ENCODE measurements around the gene RAB34. TPM values are rescaled to one million over a fixed set of nuclear protein-coding genes. Genes with fewer than 3 reads are reported as not detected.
A peak's percentile ranks its signal among the peaks of the same experiment; 100 is the strongest.

Gene RAB34
- polyA plus RNA-seq (2011; rRNA removed) (288 and 328 TPM in 2 replicates), polyA plus RNA-seq (2017; fragmentation: RNase III; extraction: RNeasy Plus Mini Kit Qiagen cat#74134 plus additional on column Dnase treatment) (207 to 212 TPM (median 211 TPM) in 3 replicates), polyA minus RNA-seq (2011; rRNA and poly(A)+ RNA removed) (241 and 290 TPM in 2 replicates)
- 306 and 359 TPM in 2 replicates for polyA plus RNA-seq (2012; cell fraction: cytosol; rRNA removed)
- 404 and 498 TPM in 2 replicates for polyA plus RNA-seq (2012; cell fraction: nucleus; rRNA removed)

GRCh38 chr17:28717578-28718332 lies at the start of gene RAB34:
TSS of gene RAB34 (minus strand) at chr17:28717868. CDS start at chr17:28717266, 602 bp downstream.
- H3K4me2 ChIP-seq, result peak within 1 kb of the TSS; percentile 90
- H3K9me3 ChIP-seq, result no peaks in the 10 kb centered on the region
- H3K27ac ChIP-seq, result peak within 1 kb of the TSS; percentile 96
- POLR2A ChIA-PET, result interaction anchor here (0.6 to 1.1 kb wide), 2 partner anchors 55 to 71 kb away, joined by 3 read pairs; no protein-coding TSS in a partner anchor
- peaks cover 37% of the 10 kb centered on the region for H3K4me1 ChIP-seq
- TF ChIP-seq MAX (IDR thresholded peaks at IDR 0.05) (peak; percentile 78), PHF8 (IDR thresholded peaks at IDR 0.05; ENCODE audit: borderline replicate concordance, low read depth) (peak; percentile 50; the same call in 1 of the 2 replicates), REST (IDR thresholded peaks at IDR 0.05) (no peak), CTCF (IDR thresholded peaks at IDR 0.05) (peak; percentile 55), E2F6 (IDR thresholded peaks at IDR 0.05; ENCODE audit: borderline replicate concordance, low read depth) (peak; percentile 78), SMC3 (IDR thresholded peaks at IDR 0.05) (peak; percentile 22; the same call in 1 of the 3 replicates), USF2 (IDR thresholded peaks at IDR 0.05) (no peak), FOXS1 (CRISPR knock-in tag; IDR thresholded peaks at IDR 0.05) (no peak), CHD2 (IDR thresholded peaks at IDR 0.05; ENCODE audit: low read length, partially characterized antibody) (no peak), KDM5A (IDR thresholded peaks at IDR 0.05) (peak; percentile 41; the same call in 1 of the 2 replicates), JUN (IDR thresholded peaks at IDR 0.05) (peak; percentile 76 to 84; a peak in 3 of 5 replicates), BCL3 (IDR thresholded peaks at IDR 0.05) (peak; percentile 65; the same call in 1 of the 3 replicates), JUNB (IDR thresholded peaks at IDR 0.05) (0 out of 2 replicates have a peak, but pooled peaks have one; percentile 26), FOSL2 (IDR thresholded peaks at IDR 0.05) (0 out of 2 replicates have a peak, but pooled peaks have one; percentile 40), FOSL2 (CRISPR knock-in tag; IDR thresholded peaks at IDR 0.05) (peak; percentile 97), POLR2A (IDR thresholded peaks at IDR 0.05; ENCODE audit: low read length) (peak; percentile 48), HMGXB4 (CRISPR knock-in tag; IDR thresholded peaks at IDR 0.05; ENCODE audit: borderline replicate concordance) (no peak; the same call in 1 of the 2 replicates), HES2 (IDR thresholded peaks at IDR 0.05) (no peak), TFCP2L1 (CRISPR knock-in tag; IDR thresholded peaks at IDR 0.05) (peak; percentile 33; the same call in 1 of the 2 replicates), HOXB13 (CRISPR knock-in tag; IDR thresholded peaks at IDR 0.05; ENCODE audit: low read depth) (no peak), TP53 (CRISPR knock-in tag; IDR thresholded peaks at IDR 0.05) (peak; percentile 23; the same call in 1 of the 2 replicates), PBX3 (IDR thresholded peaks at IDR 0.05) (peak; percentile 25; the same call in 1 of the 2 replicates), MAZ (IDR thresholded peaks at IDR 0.05; ENCODE audit: borderline replicate concordance, low read depth, low read length) (0 out of 2 replicates have a peak, but pooled peaks have one; percentile 15), CHD4 (IDR thresholded peaks at IDR 0.05; ENCODE audit: borderline replicate concordance) (no peak), NFE2L2 (conservative IDR thresholded peaks at IDR 0.05; ENCODE audit: low read length) (no peak), SREBF2 (IDR thresholded peaks at IDR 0.05) (no peak)
- ATAC-seq (peak; percentile 67 to 69), FAIRE-seq (no peak), DNase-seq (ENCODE audit: low read depth in 1 of 2, low spot score in 1 of 2) (peak; percentile 73 to 90)
- CTCF ChIA-PET, result interaction anchor here (0.5 to 17.6 kb wide), 4 partner anchors 25 to 73 kb away, joined by 3 to 335 read pairs (median 44); partner anchors contain the start of gene BLTP2
- WGBS (ENCODE audit: missing lambda C conversion rate), result under 1% methylated on average over 25 of the region's 60 CpGs
- peak within 1 kb of the TSS; percentile 77 for H3K4me3 ChIP-seq

All from A549 (cell line).